Measurements from ENCODE around the gene ATXN7L3.

The ATXN7L3 gene

GRCh38 chr17:44149750-44150329, 49.8 kb downstream of the ATXN7L3 start:
- TF ChIP-seq FOXP2 (optimal IDR thresholded peaks at IDR 0.05; ENCODE audit: borderline replicate concordance, extremely low read depth, extremely low read length, insufficient read depth) = no peak
- TF ChIP-seq REST (IDR thresholded peaks at IDR 0.05; ENCODE audit: insufficient read depth in 1 of 2, low read depth in 2 of 2, low read length in 2 of 2) = no peak
- TF ChIP-seq SIN3A (IDR thresholded peaks at IDR 0.05; ENCODE audit: borderline replicate concordance, insufficient read depth, low read length) = no peak
- TF ChIP-seq TAF1 (IDR thresholded peaks at IDR 0.05; ENCODE audit: borderline replicate concordance, insufficient read depth, low read length) = no peak
- no peak for TF ChIP-seq POLR2AphosphoS5 (IDR thresholded peaks at IDR 0.05; ENCODE audit: low read depth, low read length)

GRCh38 chr17:44147812-44148211, 51.9 kb downstream of the ATXN7L3 start:
- TF ChIP-seq TAF1 (IDR thresholded peaks at IDR 0.05; ENCODE audit: borderline replicate concordance, insufficient read depth, low read length) (no peak), SIN3A (IDR thresholded peaks at IDR 0.05; ENCODE audit: borderline replicate concordance, insufficient read depth, low read length) (no peak), FOXP2 (optimal IDR thresholded peaks at IDR 0.05; ENCODE audit: borderline replicate concordance, extremely low read depth, extremely low read length, insufficient read depth) (no peak), POLR2AphosphoS5 (IDR thresholded peaks at IDR 0.05; ENCODE audit: low read depth, low read length) (no peak), REST (IDR thresholded peaks at IDR 0.05; ENCODE audit: insufficient read depth in 1 of 2, low read depth in 2 of 2, low read length in 2 of 2) (no peak)

GRCh38 chr17:44146375-44147346, 53.0 kb downstream of the ATXN7L3 start:
- TF ChIP-seq TAF1 (IDR thresholded peaks at IDR 0.05; ENCODE audit: borderline replicate concordance, insufficient read depth, low read length) = no peak
- no peak for TF ChIP-seq REST (IDR thresholded peaks at IDR 0.05; ENCODE audit: insufficient read depth in 1 of 2, low read depth in 2 of 2, low read length in 2 of 2)
- TF ChIP-seq POLR2AphosphoS5 (IDR thresholded peaks at IDR 0.05; ENCODE audit: low read depth, low read length) = no peak
- no peak for TF ChIP-seq SIN3A (IDR thresholded peaks at IDR 0.05; ENCODE audit: borderline replicate concordance, insufficient read depth, low read length)
- TF ChIP-seq FOXP2 (optimal IDR thresholded peaks at IDR 0.05; ENCODE audit: borderline replicate concordance, extremely low read depth, extremely low read length, insufficient read depth) = no peak

- TF ChIP-seq TAF1 (IDR thresholded peaks at IDR 0.05; ENCODE audit: borderline replicate concordance, insufficient read depth, low read length) = no peak
- TF ChIP-seq SIN3A (IDR thresholded peaks at IDR 0.05; ENCODE audit: borderline replicate concordance, insufficient read depth, low read length) = no peak
- no peak for TF ChIP-seq REST (IDR thresholded peaks at IDR 0.05; ENCODE audit: insufficient read depth in 1 of 2, low read depth in 2 of 2, low read length in 2 of 2)
- TF ChIP-seq FOXP2 (optimal IDR thresholded peaks at IDR 0.05; ENCODE audit: borderline replicate concordance, extremely low read depth, extremely low read length, insufficient read depth) = no peak
- TF ChIP-seq POLR2AphosphoS5 (IDR thresholded peaks at IDR 0.05; ENCODE audit: low read depth, low read length) = no peak
Measured at GRCh38 chr17:44144966-44145739, 54.5 kb downstream of the ATXN7L3 start.

Measured in PFSK-1 (cell line).